ENCODE data around the gene HOXC6. TPM values are rescaled to one million over a fixed set of nuclear protein-coding genes. Genes with fewer than 3 reads are reported as not detected.

Gene HOXC6
- total and polyA plus RNA-seq, 9 of the 15 experiments (the other 6 are each of a cell fraction or from before 2014, with no cell fraction given), result 0.06 to 4.0 (median 1.4) TPM

- TF ChIP-seq CBX8 (IDR thresholded peaks at IDR 0.05; ENCODE audit: borderline replicate concordance, extremely low read depth, low read depth, low read length, poor library complexity, severe bottlenecking), result no peak
- TF ChIP-seq SMARCA4 (IDR thresholded peaks at IDR 0.05), result peak; percentile 31; the same call in 1 of the 2 replicates
- no peak for TF ChIP-seq NR3C1 (CRISPR knock-in tag; IDR thresholded peaks at IDR 0.05)
- TF ChIP-seq C11orf30 (IDR thresholded peaks at IDR 0.05; ENCODE audit: low read depth), result peak; percentile 41; the same call in 1 of the 2 replicates
- no peak for TF ChIP-seq GTF2B (IDR thresholded peaks at IDR 0.05; ENCODE audit: extremely low read depth, insufficient read length)
- TF ChIP-seq ZBTB11 (CRISPR knock-in tag; IDR thresholded peaks at IDR 0.05), result no peak
- no peak for TF ChIP-seq TAL1 (IDR thresholded peaks at IDR 0.05)
- no peak for TF ChIP-seq ZNF165 (CRISPR knock-in tag; IDR thresholded peaks at IDR 0.05; ENCODE audit: borderline replicate concordance)
- TF ChIP-seq FOXK2 (conservative IDR thresholded peaks at IDR 0.05 in 1 of 2, IDR thresholded peaks at IDR 0.05 in 1 of 2; ENCODE audit: low read depth in 2 of 2), result peak in 1 of 2 experiments; percentile 12; a peak in 1 of 4 replicates
- no peak for TF ChIP-seq HNRNPK (IDR thresholded peaks at IDR 0.05; ENCODE audit: low read depth, low read length, poor library complexity, severe bottlenecking)
- no peak for TF ChIP-seq TARDBP (IDR thresholded peaks at IDR 0.05)
- no peak for TF ChIP-seq DEAF1 (CRISPR knock-in tag; IDR thresholded peaks at IDR 0.05)
- no peak for TF ChIP-seq FOXA3 (CRISPR knock-in tag; conservative IDR thresholded peaks at IDR 0.05 in 1 of 2, IDR thresholded peaks at IDR 0.05 in 1 of 2)
- 0 out of 2 replicates have a peak, but pooled peaks have one; percentile 44 for TF ChIP-seq BRD4 (IDR thresholded peaks at IDR 0.05)
- TF ChIP-seq ZNF280B (CRISPR knock-in tag; IDR thresholded peaks at IDR 0.05), result no peak
- TF ChIP-seq SRSF9 (IDR thresholded peaks at IDR 0.05; ENCODE audit: borderline replicate concordance, low read depth, low read length), result no peak
- TF ChIP-seq SP1 (CRISPR knock-in tag; IDR thresholded peaks at IDR 0.05), result no peak
- no peak for TF ChIP-seq ZNF780A (CRISPR knock-in tag; IDR thresholded peaks at IDR 0.05)
- no peak for TF ChIP-seq TBL1XR1 (IDR thresholded peaks at IDR 0.05; ENCODE audit: low read length in 2 of 2)
- TF ChIP-seq ZNF668 (CRISPR knock-in tag; IDR thresholded peaks at IDR 0.05), result no peak
- TF ChIP-seq NRF1 (conservative IDR thresholded peaks at IDR 0.05 in 1 of 2, IDR thresholded peaks at IDR 0.05 in 1 of 2), result no peak
Measured at GRCh38 chr12:54010972-54011664, 17.1 kb upstream of the HOXC6 start (continued).
